ENCODE measurements around the gene CGNL1.

GRCh38 chr15:57500256-57500655, 124.0 kb downstream of the CGNL1 start:
- TF ChIP-seq CTCF (IDR thresholded peaks at IDR 0.05 in 2 of 3, conservative IDR thresholded peaks at IDR 0.05 in 1 of 3; ENCODE audit: control insufficient read depth in 2 of 3, extremely low read depth in 1 of 3, insufficient read depth in 1 of 3, low read depth in 3 of 3, low read length in 3 of 3) (no peak), STAT1 (conservative IDR thresholded peaks at IDR 0.05) (no peak), RELB (IDR thresholded peaks at IDR 0.05; ENCODE audit: low read depth) (no peak), RCOR1 (conservative IDR thresholded peaks at IDR 0.05; ENCODE audit: low read depth, low read length) (no peak)

Data from GM12878 (cell line).